ENCODE data around the gene TBL2.
"Not testable (repeated sequence)": the region's sequence is repeated elsewhere in the genome, so short reads cannot be mapped to it uniquely, and the experiment has no call there.

The TBL2 gene

GRCh38 chr7:73532224-73532623 is 46.2 kb downstream of the TBL2 start:
- no peak for DNase-seq

- no peak for DNase-seq
Observed at GRCh38 chr7:73530800-73531199, 47.6 kb downstream of the TBL2 start.

GRCh38 chr7:73526896-73527821 is 51.2 kb downstream of the TBL2 start:
- peak; percentile 23 for DNase-seq

- DNase-seq = not testable (repeated sequence)
Observed at GRCh38 chr7:73526158-73526494, 52.3 kb downstream of the TBL2 start.

- DNase-seq = peak; percentile 92
Observed at GRCh38 chr7:73522105-73522872, 56.1 kb downstream of the TBL2 start, which contains the start of gene BAZ1B. TSS of gene BAZ1B (minus strand) at chr7:73522293. CDS start at chr7:73521933, 360 bp downstream.

GRCh38 chr7:73521636-73522104 is 56.7 kb downstream of the TBL2 start:
- no peak for DNase-seq

GRCh38 chr7:73520673-73521635 is 57.4 kb downstream of the TBL2 start:
- DNase-seq = no peak

- DNase-seq = no peak
Observed at GRCh38 chr7:73519867-73520672, 58.3 kb downstream of the TBL2 start.

- DNase-seq = no peak
Observed at GRCh38 chr7:73518470-73518869, 59.9 kb downstream of the TBL2 start.
